PFSK-1 (cell line): ENCODE measurements around the gene ZNF30.

Experiments used
- POLR2AphosphoS5 ChIP-seq: IDR thresholded peaks from 2 replicates; pipeline ENCODE4 v1.6.1; 2012; ENCODE audit warnings: low read depth, mild to moderate bottlenecking, control low read depth, low read length, moderate library complexity
- TAF1 ChIP-seq: IDR thresholded peaks from 2 replicates; pipeline ENCODE4 v1.6.1; 2012; ENCODE audit warnings: low read length, control low read depth, borderline replicate concordance; ENCODE audit not compliant: insufficient read depth

DNA sequence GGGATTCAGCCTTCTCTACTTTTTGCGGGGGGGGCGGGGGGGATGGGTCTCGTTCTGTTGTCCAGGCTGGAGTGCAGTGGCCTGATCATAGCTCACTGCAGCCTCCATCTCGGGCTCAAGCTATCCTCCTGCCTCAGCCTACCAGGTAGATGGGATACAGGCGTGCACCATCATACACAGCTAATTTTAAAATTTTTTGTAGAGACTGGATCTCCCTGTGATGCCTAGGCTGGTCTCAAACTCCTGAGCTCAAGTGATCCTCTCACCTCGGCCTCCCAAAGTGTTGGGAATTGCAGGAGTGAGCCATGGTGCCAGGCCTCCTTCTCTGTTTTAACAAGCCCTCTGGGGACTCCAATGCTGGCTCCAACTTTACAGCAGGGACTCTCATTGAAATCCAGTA lies 37.9 kb downstream of the ZNF30 start:
- TF ChIP-seq TAF1 (no peak), POLR2AphosphoS5 (no peak)
